Uterus (tissue), 4 donors: ENCODE data around the gene ZNF524. TPM values are rescaled to one million over a fixed set of nuclear protein-coding genes. Genes with fewer than 3 reads are reported as not detected.
A peak's percentile ranks its signal among the peaks of the same experiment; 100 is the strongest.

Source experiments
- DNase-seq, 2 donors: peaks; one replicate each; pipeline ENCODE4 v3.0.0-alpha.2; 2019 to 2020
- H3K27ac ChIP-seq, 2 donors: fragments of 200-600 bp; sonication (generic); 1 replicate in 1 of 2; 2 replicates in 1 of 2; pipeline ENCODE4 v1.5.1; 2016 to 2018
- H3K27me3 ChIP-seq, 2 donors: fragments of 200-600 bp; sonication (generic); one replicate each; pipeline ENCODE4 v1.5.1; 2018 to 2019; ENCODE audit warnings: control low read depth in 1 of 2
- H3K36me3 ChIP-seq, 2 donors: fragments of 200-600 bp; sonication (generic); one replicate each; pipeline ENCODE4 v1.5.1; 2019; ENCODE audit warnings: control low read depth in 1 of 2
- H3K4me1 ChIP-seq, 2 donors: fragments of 200-600 bp; sonication (generic); one replicate each; pipeline ENCODE4 v1.5.1; 2018 to 2019; ENCODE audit warnings: control low read depth in 1 of 2
- H3K4me3 ChIP-seq, 2 donors: fragments of 200-600 bp; sonication (generic); 1 replicate in 1 of 2; 2 replicates in 1 of 2; pipeline ENCODE4 v1.5.1; 2018 to 2019; ENCODE audit warnings: mild to moderate bottlenecking in 1 of 2
- H3K9me3 ChIP-seq, 2 donors: fragments of 200-600 bp; sonication (generic); one replicate each; pipeline ENCODE4 v1.5.1; 2019; ENCODE audit warnings: control low read depth in 1 of 2
- POLR2A ChIP-seq, 2 donors: fragments of 450-650 bp; IDR thresholded peaks; one replicate each; pipeline ENCODE4 v1.6.1; 2016; ENCODE audit warnings: antibody characterized with exemption in 2 of 2, mild to moderate bottlenecking in 1 of 2, moderate library complexity in 1 of 2
- intact Hi-C: fragments of 100-400 bp; cut with DNase I; formaldehyde crosslinking; loops from one replicate; pipeline ENCODE4 v1.15.1; 2023; ENCODE audit warnings: low total_unique reads
- total RNA-seq, 4 donors: library from RNA; depleted of rRNA in 3 of 4; stranded (reverse); fragments of >200 nt in 3 of 4; gene quantifications; one replicate each; pipeline versions ENCODE4 v1.1.0 to v1.2.4, GENCODE V29; 2014 to 2023
- TF ChIP-seq, protein P1 (sequence below), 4 experiments: fragments of 200-600 bp in 2 of 4; fragments of 450-650 bp in 2 of 4; sonication (generic) in 2 of 4; IDR thresholded peaks; one replicate each; pipeline ENCODE4 v1.5.1; 2016 to 2019; ENCODE audit warnings: antibody characterized with exemption in 4 of 4, mild to moderate bottlenecking in 2 of 4, moderate library complexity in 1 of 4
- donor health status: DM: yes; HTN: yes; CAD: no.

Gene ZNF524
- total RNA-seq, 4 donors from 2014 or later, result 5.4 to 20.4 (median 14.6) TPM

- H3K4me1 ChIP-seq, result peaks cover 0 to 10% of the 10 kb centered on the region in 2 donors
These were observed 5.8 kb downstream of the ZNF524 start, which contains the start of gene ZNF865 for GRCh38 chr19:55605637-55606470. ZNF865 (plus strand) TSS chr19:55605647; CDS start chr19:55613619, 7,972 bp downstream.

DNA sequence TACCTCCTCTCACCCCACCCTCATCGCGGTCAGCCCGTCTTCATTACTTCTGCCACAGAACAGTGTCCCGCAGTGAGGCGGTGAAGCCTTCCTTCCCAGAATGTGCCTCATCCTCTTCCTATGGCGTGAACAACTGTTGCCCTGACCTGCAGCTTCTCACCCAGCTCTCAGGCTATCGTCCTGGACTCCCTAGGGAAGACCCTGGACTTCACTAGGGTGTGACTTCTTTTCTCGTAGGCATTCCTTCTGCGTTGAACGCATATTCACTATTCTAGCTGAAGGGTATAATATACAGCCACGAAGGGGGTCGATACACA lies 6.3 kb downstream of the ZNF524 start:
- Histone ChIP-seq H3K4me1 (peaks cover 0 to 6% of the 10 kb centered on the region in 2 donors), H3K9me3 (no peaks in the 10 kb centered on the region), H3K27ac (peak overlapping the region; percentile 94 to 98), H3K36me3 (no peaks in the 10 kb centered on the region), H3K4me3 (peak overlapping the region; percentile 76 to 87), H3K27me3 (no peaks in the 10 kb centered on the region)
- no peak for DNase-seq
- intact Hi-C loops, result loop anchor here (10.0 kb wide), 1 partner anchor 92 kb away; no protein-coding TSS in a partner anchor
- no peak for TF ChIP-seq POLR2A (IDR thresholded peaks at IDR 0.05)
- TF ChIP-seq, protein P1, sequence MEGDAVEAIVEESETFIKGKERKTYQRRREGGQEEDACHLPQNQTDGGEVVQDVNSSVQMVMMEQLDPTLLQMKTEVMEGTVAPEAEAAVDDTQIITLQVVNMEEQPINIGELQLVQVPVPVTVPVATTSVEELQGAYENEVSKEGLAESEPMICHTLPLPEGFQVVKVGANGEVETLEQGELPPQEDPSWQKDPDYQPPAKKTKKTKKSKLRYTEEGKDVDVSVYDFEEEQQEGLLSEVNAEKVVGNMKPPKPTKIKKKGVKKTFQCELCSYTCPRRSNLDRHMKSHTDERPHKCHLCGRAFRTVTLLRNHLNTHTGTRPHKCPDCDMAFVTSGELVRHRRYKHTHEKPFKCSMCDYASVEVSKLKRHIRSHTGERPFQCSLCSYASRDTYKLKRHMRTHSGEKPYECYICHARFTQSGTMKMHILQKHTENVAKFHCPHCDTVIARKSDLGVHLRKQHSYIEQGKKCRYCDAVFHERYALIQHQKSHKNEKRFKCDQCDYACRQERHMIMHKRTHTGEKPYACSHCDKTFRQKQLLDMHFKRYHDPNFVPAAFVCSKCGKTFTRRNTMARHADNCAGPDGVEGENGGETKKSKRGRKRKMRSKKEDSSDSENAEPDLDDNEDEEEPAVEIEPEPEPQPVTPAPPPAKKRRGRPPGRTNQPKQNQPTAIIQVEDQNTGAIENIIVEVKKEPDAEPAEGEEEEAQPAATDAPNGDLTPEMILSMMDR (IDR thresholded peaks at IDR 0.05), result no peak

More at GRCh38 chr19:55605637-55606470, 5.8 kb downstream of the ZNF524 start, which contains the start of gene ZNF865:
- TF ChIP-seq, protein P1 (IDR thresholded peaks at IDR 0.05), result peak; percentile 54 to 70 (median 62)
- no peak for TF ChIP-seq POLR2A (IDR thresholded peaks at IDR 0.05)
- Histone ChIP-seq H3K9me3 (no peaks in the 10 kb centered on the region), H3K4me3 (peak within 1 kb of the TSS; percentile 76 to 87), H3K27ac (peak within 1 kb of the TSS; percentile 94 to 98), H3K27me3 (no peaks in the 10 kb centered on the region), H3K36me3 (no peaks in the 10 kb centered on the region)
- peak; percentile 69 to 75 for DNase-seq
- intact Hi-C loops, result loop anchor here (10.0 kb wide), 1 partner anchor 91 kb away; no protein-coding TSS in a partner anchor

DNA sequence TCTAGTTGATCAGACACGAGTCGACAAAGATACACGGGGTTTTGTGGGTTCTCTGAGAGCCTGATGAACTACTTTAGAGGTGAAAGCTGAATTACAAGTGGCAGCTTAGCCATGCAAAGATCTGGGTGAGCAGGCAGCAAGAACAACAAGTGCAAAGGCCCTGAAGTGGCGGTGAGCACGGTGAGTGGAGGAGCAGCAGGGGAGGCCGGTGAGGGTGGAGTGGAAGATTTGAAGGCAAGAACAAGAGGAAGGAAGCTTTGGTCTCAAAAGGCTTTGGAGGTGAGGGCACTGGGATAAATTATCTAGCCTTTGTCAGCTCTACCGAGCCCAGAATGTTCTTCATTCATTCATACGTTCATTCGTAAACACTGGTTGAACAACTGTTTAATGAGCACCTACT lies 6.7 kb downstream of the ZNF524 start:
- peaks cover 0 to 6% of the 10 kb centered on the region in 2 donors for H3K4me1 ChIP-seq
- no peaks in the 10 kb centered on the region for H3K27me3 ChIP-seq
- peak overlapping the region; percentile 94 to 98 for H3K27ac ChIP-seq
- H3K36me3 ChIP-seq, result no peaks in the 10 kb centered on the region
- TF ChIP-seq, protein P1 (IDR thresholded peaks at IDR 0.05), result no peak
- no peak for TF ChIP-seq POLR2A (IDR thresholded peaks at IDR 0.05)
- no peak overlapping the region for H3K4me3 ChIP-seq
- no peaks in the 10 kb centered on the region for H3K9me3 ChIP-seq
- intact Hi-C loops, result loop anchor here (10.0 kb wide), 1 partner anchor 92 kb away; no protein-coding TSS in a partner anchor
- no peak for DNase-seq

DNA sequence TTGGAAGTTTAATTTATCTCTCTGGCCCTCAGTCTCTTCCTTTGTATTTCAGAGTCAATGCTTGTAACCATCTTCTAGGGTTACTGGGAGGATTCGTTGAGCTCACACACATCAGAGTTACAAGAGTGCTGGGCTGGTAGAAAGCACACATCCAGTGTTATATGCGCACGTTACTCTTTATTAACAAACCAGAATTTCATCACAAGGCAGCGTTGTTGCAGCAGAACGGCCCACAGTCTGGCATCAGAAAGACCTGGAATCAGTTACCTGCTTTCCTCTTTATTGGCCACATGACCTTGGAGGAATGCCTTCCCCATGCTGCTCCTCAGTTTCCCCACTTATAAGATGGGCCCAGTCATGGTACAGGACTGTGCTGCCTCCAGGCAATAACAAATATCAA lies 9.2 kb downstream of the ZNF524 start:
- intact Hi-C loops, result loop anchor here (10.0 kb wide), 1 partner anchor 95 kb away; no protein-coding TSS in a partner anchor
- no peak overlapping the region for H3K27ac ChIP-seq
- TF ChIP-seq, protein P1 (IDR thresholded peaks at IDR 0.05), result no peak
- no peak for TF ChIP-seq POLR2A (IDR thresholded peaks at IDR 0.05)
- no peaks in the 10 kb centered on the region for H3K9me3 ChIP-seq
- no peak overlapping the region for H3K4me3 ChIP-seq
- DNase-seq, result no peak
- no peaks in the 10 kb centered on the region for H3K36me3 ChIP-seq
- H3K4me1 ChIP-seq, result peaks cover 0 to 5% of the 10 kb centered on the region in 2 donors
- H3K27me3 ChIP-seq, result no peaks in the 10 kb centered on the region
